GM13977 (cell line): Measurements from ENCODE around the gene BRMS1L.

Experiments
- DNase-seq: peaks from one replicate; pipeline ENCODE4 v3.0.0; 2012; ENCODE audit warnings: low spot score
- CTCF ChIP-seq: IDR thresholded peaks from 2 replicates; pipeline ENCODE4 v1.5.1; 2012; ENCODE audit warnings: mild to moderate bottlenecking, control low read depth; ENCODE audit not compliant: insufficient read depth; ENCODE audit errors: extremely low read depth, missing control alignments
- in situ Hi-C: fragments of 300-500 bp; cut with MboI; formaldehyde crosslinking; loops from one replicate; pipeline ENCODE4 v1.12.0; 2022; ENCODE audit warnings: low sequenced_read_pairs, low pct_unique_long_range_greater_than_20kb, mixed read lengths, inconsistent platforms; ENCODE audit not compliant: unreplicated experiment

The BRMS1L gene

DNA sequence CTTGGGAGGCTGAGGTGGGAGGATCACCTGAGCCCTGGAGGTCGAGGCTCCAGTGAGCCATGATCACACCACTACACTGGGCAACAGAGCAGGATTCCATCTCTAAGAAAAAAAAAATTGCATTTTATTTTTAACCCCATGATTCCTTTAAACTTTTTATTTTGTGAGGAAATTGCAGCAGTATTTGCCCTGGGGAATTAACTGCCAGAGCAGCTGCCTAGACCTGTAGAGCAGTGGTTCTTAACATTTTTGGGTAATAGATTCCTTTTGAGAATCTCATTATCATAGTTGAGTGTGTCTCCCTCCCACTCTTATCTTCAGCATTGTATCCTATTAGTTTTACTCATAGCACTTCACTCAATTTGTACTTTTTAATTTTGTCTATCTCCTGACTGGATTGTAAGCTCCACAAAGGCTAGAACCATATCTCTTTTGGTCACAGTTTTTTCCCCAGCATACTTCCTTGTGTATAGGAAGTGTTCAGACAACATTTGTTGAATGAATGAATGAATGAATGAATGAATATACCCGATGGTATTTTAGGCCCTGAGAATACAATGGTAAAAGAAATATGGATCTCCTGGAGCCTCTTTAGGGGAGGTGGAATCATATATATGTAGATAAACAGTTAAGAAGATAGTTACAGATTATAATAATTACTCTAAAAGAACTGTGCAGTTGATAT is 40.6 kb downstream of the BRMS1L start:
- DNase-seq: no peak
- in situ Hi-C loops: no loop called here
- no peak for TF ChIP-seq CTCF

GRCh38 chr14:35867280-35867629 is 41.1 kb downstream of the BRMS1L start:
- TF ChIP-seq CTCF: no peak
- in situ Hi-C loops: no loop called here
- DNase-seq: no peak

DNA sequence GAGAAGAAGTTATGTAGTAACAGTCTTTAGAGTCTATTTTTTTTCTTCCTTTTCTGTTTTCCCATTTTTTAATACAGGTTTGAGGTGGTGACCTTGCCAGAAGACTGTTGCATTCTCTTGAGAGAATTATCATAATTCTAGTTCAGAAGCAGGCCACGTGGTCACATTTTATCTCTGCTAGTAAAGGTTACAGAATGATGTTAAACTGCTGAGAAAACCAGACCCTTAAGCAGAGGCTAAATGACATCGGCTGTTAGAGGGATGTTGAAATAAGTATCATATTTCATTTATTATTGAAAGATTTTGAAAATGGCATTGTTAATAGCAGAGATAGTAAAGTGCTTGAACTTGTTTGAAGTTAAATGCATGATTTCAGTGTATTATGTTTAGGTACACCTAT is 49.2 kb downstream of the BRMS1L start:
- no peak for TF ChIP-seq CTCF
- no peak for DNase-seq
- in situ Hi-C loops: no loop called here

DNA sequence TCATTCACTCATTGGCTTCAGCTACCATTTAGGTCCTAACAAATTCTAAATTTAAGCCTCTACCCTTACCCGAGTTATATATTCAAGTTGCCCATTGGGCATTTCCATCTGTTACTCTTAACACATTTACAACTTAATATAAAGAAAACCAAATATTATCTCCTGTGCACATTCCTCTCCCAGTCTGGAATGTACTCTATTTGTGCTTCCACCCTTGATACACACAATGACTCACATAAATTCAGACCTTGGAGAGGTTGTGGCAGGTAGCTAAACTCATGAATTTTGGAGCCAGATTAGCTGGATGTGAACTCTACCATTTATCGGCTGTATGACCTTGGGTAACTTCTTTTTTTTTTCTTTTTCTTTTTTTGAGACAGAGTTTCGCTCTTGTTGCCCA is 51.1 kb downstream of the BRMS1L start:
- TF ChIP-seq CTCF: no peak
- in situ Hi-C loops: no loop called here
- no peak for DNase-seq

DNA sequence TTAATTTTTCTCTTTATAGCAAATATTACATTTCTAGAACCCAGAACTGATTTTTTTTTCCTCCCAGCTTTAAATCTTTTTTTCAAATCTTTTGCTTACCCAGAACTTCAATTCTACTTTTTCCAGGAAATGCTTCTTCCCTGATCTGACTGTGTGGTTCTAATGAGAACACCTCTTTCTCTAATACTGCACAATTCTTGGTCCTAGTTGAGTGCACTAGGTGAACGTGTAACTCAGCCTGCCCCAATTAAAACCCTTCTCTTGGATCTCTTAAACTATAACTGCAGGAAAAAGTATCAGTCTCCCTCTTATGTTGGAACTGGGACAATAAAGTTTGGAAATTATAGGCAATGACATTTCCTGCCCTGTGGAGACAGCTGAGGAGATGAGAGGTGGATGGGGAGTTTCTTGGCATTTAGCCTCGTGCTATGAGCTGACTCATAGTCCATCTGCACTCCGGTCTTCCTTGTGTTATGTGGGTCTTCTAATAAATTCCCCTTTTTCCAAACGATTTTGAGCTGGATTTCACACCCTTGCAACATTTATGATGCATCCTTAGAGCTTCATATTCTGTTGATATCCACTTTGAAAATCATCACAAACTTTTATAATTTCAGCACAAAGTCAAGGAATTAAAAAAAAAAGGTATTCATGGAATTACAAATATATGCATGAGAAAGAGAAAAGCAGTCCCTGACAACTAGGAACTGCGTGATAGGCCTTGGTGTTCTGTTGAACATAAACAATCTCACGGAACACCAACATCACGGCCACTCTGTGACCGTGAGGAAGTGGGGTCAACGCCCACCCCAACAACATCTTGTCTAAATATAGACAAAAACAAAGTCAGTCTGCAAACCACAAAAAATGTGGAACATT is 52.4 kb downstream of the BRMS1L start:
- in situ Hi-C loops: no loop called here
- no peak for TF ChIP-seq CTCF
- no peak for DNase-seq

DNA sequence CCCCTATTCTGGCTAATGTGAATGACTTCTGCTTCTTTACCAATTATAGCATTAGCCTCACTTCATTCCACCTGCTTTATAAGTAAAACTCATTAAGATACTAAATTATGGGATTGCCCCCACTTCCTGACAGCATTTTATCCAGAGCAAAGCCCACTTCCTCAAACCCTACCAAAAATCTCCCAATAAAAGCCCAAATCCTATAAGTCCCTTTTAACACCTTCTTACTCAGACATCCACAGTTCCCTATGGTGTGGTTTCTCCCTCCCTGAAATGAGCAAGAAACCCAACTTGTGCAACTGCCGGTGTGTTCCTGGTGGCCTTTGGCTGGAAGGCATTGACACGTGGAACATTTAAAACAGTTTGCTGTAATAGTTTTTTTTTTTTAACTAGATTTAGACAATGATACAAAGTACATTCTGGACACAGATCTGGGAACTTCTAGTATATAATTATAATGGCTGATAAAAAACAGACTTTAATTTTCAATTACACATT is 53.1 kb downstream of the BRMS1L start:
- TF ChIP-seq CTCF: no peak
- in situ Hi-C loops: no loop called here
- DNase-seq: no peak
